ENCODE data around the gene GRAMD1C. TPM values are rescaled to one million over a fixed set of nuclear protein-coding genes. Genes with fewer than 3 reads are reported as not detected.

GRAMD1C gene
- total RNA-seq, 6 donors from 2014 or later: 3.7 to 40.1 (median 6.3) TPM

- H3K27me3 ChIP-seq: no peaks in the 10 kb centered on the region
- H3K36me3 ChIP-seq: peaks cover 0 to 53% (median 8%) of the 10 kb centered on the region in 4 donors
- H3K4me3 ChIP-seq: no peak overlapping the region
- ATAC-seq (ENCODE audit: low FRiP score in 2 of 2): no peak
- no peaks in the 10 kb centered on the region for H3K9me3 ChIP-seq
- DNase-seq: no peak
- H3K27ac ChIP-seq: no peak overlapping the region
- H3K4me1 ChIP-seq: no peaks in the 10 kb centered on the region
- WGBS, 2 donors: 57 to 95% methylated on average over 1 of the region's 1 CpG
- TF ChIP-seq POLR2AphosphoS5 (IDR thresholded peaks at IDR 0.05) (no peak), CTCF (IDR thresholded peaks at IDR 0.05) (no peak)
These were observed 141.3 kb downstream of the GRAMD1C start for GRCh38 chr3:113979916-113980315.

DNA sequence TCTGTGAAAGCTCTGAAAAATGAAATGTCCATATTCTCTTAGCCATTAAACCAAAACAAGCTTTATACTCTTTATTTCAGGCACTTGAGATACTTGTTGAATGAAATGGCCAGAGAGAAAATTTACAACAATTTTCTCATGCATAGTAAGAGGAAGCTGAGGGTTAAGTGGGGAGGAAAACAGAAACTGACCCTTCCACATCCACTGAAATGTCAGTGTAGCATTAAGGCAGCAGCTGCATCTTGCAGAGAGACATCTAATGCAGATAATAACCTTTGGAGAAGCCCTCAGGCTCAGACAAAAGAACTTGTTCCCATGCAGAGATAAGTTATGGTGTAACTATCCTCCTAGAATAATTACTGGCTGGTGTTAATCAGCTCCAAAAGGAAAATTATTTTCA, 143.2 kb downstream of the GRAMD1C start:
- TF ChIP-seq CTCF (IDR thresholded peaks at IDR 0.05) (no peak), EP300 (IDR thresholded peaks at IDR 0.05) (no peak), POLR2AphosphoS5 (IDR thresholded peaks at IDR 0.05) (no peak), POLR2A (IDR thresholded peaks at IDR 0.05) (no peak)
- Histone ChIP-seq H3K27ac (no peak overlapping the region), H3K4me1 (no peaks in the 10 kb centered on the region), H3K4me3 (no peak overlapping the region), H3K9me3 (no peaks in the 10 kb centered on the region), H3K36me3 (peaks cover 0 to 42% (median 8%) of the 10 kb centered on the region in 4 donors), H3K27me3 (no peaks in the 10 kb centered on the region)
- DNase-seq: no peak
- no peak for ATAC-seq (ENCODE audit: low FRiP score in 2 of 2)

- no peak for TF ChIP-seq POLR2A (IDR thresholded peaks at IDR 0.05)
- TF ChIP-seq POLR2AphosphoS5 (IDR thresholded peaks at IDR 0.05): no peak
- TF ChIP-seq CTCF (IDR thresholded peaks at IDR 0.05): no peak
- no peak for TF ChIP-seq EP300 (IDR thresholded peaks at IDR 0.05)
- Histone ChIP-seq H3K4me1 (no peaks in the 10 kb centered on the region), H3K9me3 (no peaks in the 10 kb centered on the region), H3K36me3 (peaks cover 0 to 26% (median 7%) of the 10 kb centered on the region in 4 donors), H3K27me3 (no peaks in the 10 kb centered on the region), H3K4me3 (no peak overlapping the region), H3K27ac (no peak overlapping the region)
- DNase-seq (no peak), ATAC-seq (ENCODE audit: low FRiP score in 2 of 2) (no peak)
- 89 to 97% methylated on average over 3 of the region's 3 CpGs for WGBS, 2 donors
These were observed 145.0 kb downstream of the GRAMD1C start for GRCh38 chr3:113983544-113983943.

DNA sequence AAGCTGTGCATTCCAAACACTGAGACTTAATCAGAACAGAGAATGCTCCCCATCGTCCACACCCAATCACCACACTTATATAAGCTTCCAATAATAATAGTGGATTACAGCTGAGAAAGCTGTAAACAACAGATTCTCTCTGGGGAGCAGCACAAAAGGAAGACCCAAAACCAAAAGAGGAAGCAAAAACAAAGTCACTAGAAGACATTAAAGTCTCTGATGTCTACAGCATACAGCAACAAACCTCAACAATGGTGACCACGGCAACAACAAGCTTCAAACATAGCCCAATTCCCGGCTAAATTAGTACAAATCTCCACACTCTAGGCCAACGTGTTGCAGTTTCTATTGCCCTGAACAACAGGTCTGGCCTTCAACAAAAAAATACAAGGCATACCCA, 147.0 kb downstream of the GRAMD1C start:
- Histone ChIP-seq H3K9me3 (no peaks in the 10 kb centered on the region), H3K27me3 (no peaks in the 10 kb centered on the region), H3K4me3 (no peak overlapping the region), H3K4me1 (no peaks in the 10 kb centered on the region), H3K27ac (no peak overlapping the region), H3K36me3 (peaks cover 0 to 9% (median 3%) of the 10 kb centered on the region in 4 donors)
- DNase-seq: no peak
- WGBS, 2 donors: 62 to 71% methylated on average over 4 of the region's 4 CpGs
- no peak for ATAC-seq (ENCODE audit: low FRiP score in 2 of 2)
- TF ChIP-seq EP300 (IDR thresholded peaks at IDR 0.05) (no peak), POLR2AphosphoS5 (IDR thresholded peaks at IDR 0.05) (no peak), CTCF (IDR thresholded peaks at IDR 0.05) (no peak), POLR2A (IDR thresholded peaks at IDR 0.05) (no peak)

Other genes with a start within 250 kb of the GRAMD1C start
- gene USF3, start 142.1 kb upstream of the GRAMD1C start, total RNA-seq: 10 to 100 TPM in 5 of 6 donors, 1 to 10 TPM in 1; 9.3 to 30.6 (median 18.5) TPM
- gene NAA50, start 92.5 kb upstream of the GRAMD1C start, total RNA-seq: 100 to 1,000 TPM in 2 of 6 donors, 10 to 100 TPM in 4; 75.7 to 187 (median 84.9) TPM
- 10 to 100 TPM; 17.9 to 94.8 (median 66.6) TPM for gene ATP6V1A, start 91.8 kb upstream of the GRAMD1C start, total RNA-seq
- 10 to 100 TPM in 3 of 6 donors, 1 to 10 TPM in 3; 5.2 to 12.1 (median 9.7) TPM for gene ZDHHC23, start 109.2 kb downstream of the GRAMD1C start, total RNA-seq
- 10 to 100 TPM in 3 of 6 donors, 1 to 10 TPM in 3; 3.8 to 27.2 (median 9.1) TPM for gene CCDC191, start 217.7 kb downstream of the GRAMD1C start, total RNA-seq
- gene QTRT2, start 217.9 kb downstream of the GRAMD1C start, total RNA-seq: 10 to 100 TPM; 14.7 to 25.7 (median 22.8) TPM